Liver (tissue), 9 donors: Measurements from ENCODE around the gene EPGN. TPM values are rescaled to one million over a fixed set of nuclear protein-coding genes. Genes with fewer than 3 reads are reported as not detected.

ENCODE experiments used
- DNase-seq: peaks from one replicate; pipeline ENCODE4 v3.0.0-alpha.2; 2017; ENCODE audit warnings: low spot score
- H3K27ac ChIP-seq, 2 donors: one replicate each; pipeline ENCODE4 v1.7.0; 2013; ENCODE audit warnings: inconsistent platforms in 2 of 2, low read length in 2 of 2, control low read depth in 1 of 2, low read depth in 1 of 2, mild to moderate bottlenecking in 1 of 2
- H3K27me3 ChIP-seq, 4 donors: one replicate each; pipeline versions ENCODE4 v1.6.1 to v1.7.0; 2013; ENCODE audit warnings: low read length in 3 of 4, inconsistent platforms in 1 of 4, mild to moderate bottlenecking in 1 of 4, moderate library complexity in 1 of 4; ENCODE audit not compliant: control insufficient read depth in 4 of 4, insufficient read depth in 4 of 4
- H3K36me3 ChIP-seq, 4 donors: one replicate each; pipeline versions ENCODE4 v1.6.1 to v1.7.0; 2013; ENCODE audit warnings: low read length in 3 of 4, mild to moderate bottlenecking in 3 of 4, low read depth in 1 of 4, moderate library complexity in 1 of 4; ENCODE audit not compliant: control insufficient read depth in 4 of 4, insufficient read depth in 3 of 4
- H3K4me1 ChIP-seq, 4 donors: one replicate each; pipeline versions ENCODE4 v1.6.1 to v1.7.0; 2013; ENCODE audit warnings: low read length in 3 of 4, mild to moderate bottlenecking in 3 of 4, moderate library complexity in 1 of 4; ENCODE audit not compliant: control insufficient read depth in 4 of 4, insufficient read depth in 4 of 4
- H3K4me3 ChIP-seq, 3 donors: one replicate each; pipeline versions ENCODE4 v1.6.1 to v1.7.0; 2013; ENCODE audit warnings: low read length in 3 of 3, control low read depth in 1 of 3, low read depth in 1 of 3, mild to moderate bottlenecking in 1 of 3
- H3K9ac ChIP-seq, 2 donors: one replicate each; pipeline ENCODE4 v1.7.0; 2013; ENCODE audit warnings: low read length in 2 of 2, mild to moderate bottlenecking in 2 of 2, moderate library complexity in 2 of 2, control low read depth in 1 of 2, low read depth in 1 of 2
- H3K9me3 ChIP-seq, 4 donors: one replicate each; pipeline versions ENCODE4 v1.6.1 to v1.7.0; 2013; ENCODE audit warnings: low read length in 3 of 4; ENCODE audit not compliant: control insufficient read depth in 4 of 4
- ATF3 ChIP-seq: IDR thresholded peaks from 2 replicates; pipeline ENCODE4 v1.6.1; 2016; ENCODE audit warnings: antibody characterized with exemption
- CTCF ChIP-seq: fragments of 150-350 bp; IDR thresholded peaks from 2 replicates; pipeline ENCODE4 v1.5.1; 2017; ENCODE audit warnings: improper control_type of control experiment, low read depth, low read length; ENCODE audit not compliant: missing input control
- EGR1 ChIP-seq, 2 donors: IDR thresholded peaks; 2 replicates each; pipeline ENCODE4 v1.6.1; 2016 to 2018; ENCODE audit warnings: antibody characterized with exemption in 2 of 2, low read depth in 2 of 2
- FOXA1 ChIP-seq: IDR thresholded peaks from 2 replicates; pipeline ENCODE4 v1.6.1; 2016; ENCODE audit warnings: antibody characterized with exemption
- FOXA2 ChIP-seq: IDR thresholded peaks from 2 replicates; pipeline ENCODE4 v1.6.1; 2016; ENCODE audit warnings: antibody characterized with exemption
- GABPA ChIP-seq, 2 donors: IDR thresholded peaks in 1 of 2; conservative IDR thresholded peaks in 1 of 2; 2 replicates each; pipeline ENCODE4 v1.6.1; 2016; ENCODE audit warnings: antibody characterized with exemption in 2 of 2, mild to moderate bottlenecking in 1 of 2, moderate library complexity in 1 of 2
- HNF4A ChIP-seq, 2 donors: conservative IDR thresholded peaks; 2 replicates each; pipeline ENCODE4 v1.6.1; 2016; ENCODE audit warnings: antibody characterized with exemption in 2 of 2, mild to moderate bottlenecking in 2 of 2
- HNF4G ChIP-seq: IDR thresholded peaks from 2 replicates; pipeline ENCODE4 v1.6.1; 2016; ENCODE audit warnings: antibody characterized with exemption
- JUND ChIP-seq, 2 donors: IDR thresholded peaks; 2 replicates each; pipeline ENCODE4 v1.6.1; 2016; ENCODE audit warnings: antibody characterized with exemption in 2 of 2
- MAX ChIP-seq: IDR thresholded peaks from 2 replicates; pipeline ENCODE4 v1.6.1; 2016; ENCODE audit warnings: antibody characterized with exemption
- NR2F2 ChIP-seq: IDR thresholded peaks from 2 replicates; pipeline ENCODE4 v1.6.1; 2016; ENCODE audit warnings: antibody characterized with exemption
- RAD21 ChIP-seq, 2 donors: IDR thresholded peaks; 2 replicates each; pipeline ENCODE4 v1.6.1; 2016; ENCODE audit warnings: antibody characterized with exemption in 2 of 2, mild to moderate bottlenecking in 2 of 2
- RXRA ChIP-seq, 2 donors: IDR thresholded peaks; 2 replicates each; pipeline ENCODE4 v1.6.1; 2017 to 2018; ENCODE audit warnings: antibody characterized with exemption in 2 of 2, mild to moderate bottlenecking in 1 of 2
- SP1 ChIP-seq: IDR thresholded peaks from 2 replicates; pipeline ENCODE4 v1.6.1; 2018; ENCODE audit warnings: antibody characterized with exemption, mild to moderate bottlenecking
- TAF1 ChIP-seq: conservative IDR thresholded peaks from 2 replicates; pipeline ENCODE4 v1.6.1; 2016; ENCODE audit warnings: antibody characterized with exemption, mild to moderate bottlenecking
- YY1 ChIP-seq: IDR thresholded peaks from 2 replicates; pipeline ENCODE4 v1.6.1; 2016; ENCODE audit warnings: antibody characterized with exemption, mild to moderate bottlenecking
- ZBTB33 ChIP-seq: IDR thresholded peaks from 2 replicates; pipeline ENCODE4 v1.6.1; 2016; ENCODE audit warnings: antibody characterized with exemption
- WGBS: extraction: QIAGEN DNeasy Blood & Tissue Kit; methylation state at CpG from one replicate; pipeline ENCODE4 v1.1.7; 2013; 5-methylcytosine and 5-hydroxymethylcytosine counted together
- polyA plus RNA-seq, 2 donors: library from polyadenylated mRNA; stranded (reverse) in 1 of 2; unstranded in 1 of 2; fragments of 200-250 nt in 1 of 2; fragments of >200 nt in 1 of 2; fragmentation: Nextera tagmentation in 1 of 2; extraction: Ambion mirVana in 1 of 2; gene quantifications; one replicate each; pipeline versions ENCODE4 v1.2.1 to v1.2.3, GENCODE V29; 2013 to 2015
- total RNA-seq, 2 donors: library from RNA; depleted of rRNA; stranded (reverse); fragments of >200 nt; gene quantifications; one replicate each; pipeline ENCODE4 v1.2.3, GENCODE V29; 2014
- donor health status: healthy.
- donor health status: healthy.
- donor health status: healthy.
- donor health status: healthy.
- donor health status: healthy.

EPGN gene
- total and polyA plus RNA-seq, 4 donors: 0.09 to 0.75 TPM; not detected in 2

- WGBS: 89% methylated on average over 7 of the region's 7 CpGs
- Histone ChIP-seq H3K9ac (no peak overlapping the region), H3K9me3 (peaks cover 0 to 4% (median 0%) of the 10 kb centered on the region in 4 donors), H3K27ac (no peak overlapping the region), H3K27me3 (no peaks in the 10 kb centered on the region), H3K4me1 (no peaks in the 10 kb centered on the region), H3K4me3 (no peak overlapping the region), H3K36me3 (no peaks in the 10 kb centered on the region)
- DNase-seq: no peak
- no peak for TF ChIP-seq ATF3
- no peak for TF ChIP-seq FOXA2
- no peak for TF ChIP-seq SP1
- no peak for TF ChIP-seq RXRA (IDR thresholded peaks at IDR 0.05)
- no peak for TF ChIP-seq JUND (IDR thresholded peaks at IDR 0.05)
- TF ChIP-seq CTCF: no peak
- TF ChIP-seq RAD21 (IDR thresholded peaks at IDR 0.05): no peak
- no peak for TF ChIP-seq FOXA1
- no peak for TF ChIP-seq EGR1 (IDR thresholded peaks at IDR 0.05; ENCODE audit: low read depth in 2 of 2)
- TF ChIP-seq TAF1: no peak
- no peak for TF ChIP-seq YY1
Observed at GRCh38 chr4:74334636-74335035, 26.4 kb downstream of the EPGN start.

- no peak for DNase-seq
- Histone ChIP-seq H3K9me3 (peaks cover 0 to 4% (median 0%) of the 10 kb centered on the region in 4 donors), H3K36me3 (no peaks in the 10 kb centered on the region), H3K27ac (no peak overlapping the region), H3K4me1 (no peaks in the 10 kb centered on the region), H3K27me3 (no peaks in the 10 kb centered on the region), H3K4me3 (no peak overlapping the region), H3K9ac (no peak overlapping the region)
- 66% methylated on average over 5 of the region's 5 CpGs for WGBS
- TF ChIP-seq ZBTB33: no peak
- TF ChIP-seq HNF4G: no peak
- TF ChIP-seq GABPA (IDR thresholded peaks at IDR 0.05 in 1 of 2, conservative IDR thresholded peaks at IDR 0.05 in 1 of 2): no peak
- TF ChIP-seq JUND (IDR thresholded peaks at IDR 0.05): no peak
- no peak for TF ChIP-seq MAX
- TF ChIP-seq RAD21 (IDR thresholded peaks at IDR 0.05): no peak
- no peak for TF ChIP-seq FOXA2
- TF ChIP-seq HNF4A (conservative IDR thresholded peaks at IDR 0.05): no peak
- no peak for TF ChIP-seq NR2F2
- TF ChIP-seq FOXA1: no peak
- no peak for TF ChIP-seq RXRA (IDR thresholded peaks at IDR 0.05)
- TF ChIP-seq EGR1 (IDR thresholded peaks at IDR 0.05; ENCODE audit: low read depth in 2 of 2): no peak
- no peak for TF ChIP-seq ATF3
- no peak for TF ChIP-seq CTCF
- TF ChIP-seq SP1: no peak
Observed at GRCh38 chr4:74335341-74336021, 27.2 kb downstream of the EPGN start.
